A549 (cell line): Measurements from ENCODE around the gene INKA1.
"Not testable (repeated sequence)": the region's sequence is repeated elsewhere in the genome, so short reads cannot be mapped to it uniquely, and the experiment has no call there.

ENCODE experiments used
- CBX2 ChIP-seq: fragments of 200-600 bp; sonication (generic); IDR thresholded peaks from 2 replicates; pipeline ENCODE4 v1.6.1; 2016; ENCODE audit warnings: low read depth, mild to moderate bottlenecking, borderline replicate concordance
- CEBPB ChIP-seq, 2 experiments: fragments of >200 bp in 1 of 2; sonication (Bioruptor Twin) in 1 of 2; formaldehyde crosslinking in 1 of 2; IDR thresholded peaks; 2 replicates each; pipeline ENCODE4 v1.6.1; 2012 to 2016
- ESRRA ChIP-seq: fragments of 150-350 bp; IDR thresholded peaks from 2 replicates; pipeline ENCODE4 v1.6.1; 2014; ENCODE audit warnings: mild to moderate bottlenecking, low read length, borderline replicate concordance
- NFE2L2 ChIP-seq: fragments of 150-350 bp; conservative IDR thresholded peaks from 2 replicates; pipeline ENCODE4 v1.6.1; 2014; ENCODE audit warnings: low read length
- NR3C1 ChIP-seq: fragments of >200 bp; sonication (Bioruptor Twin); formaldehyde crosslinking; IDR thresholded peaks from 3 replicates; pipeline ENCODE4 v1.6.1; 2017
- POLR2A ChIP-seq: IDR thresholded peaks from 2 replicates; pipeline ENCODE4 v1.6.1; 2012; ENCODE audit warnings: mild to moderate bottlenecking, low read length
- RAD21 ChIP-seq, 2 experiments: fragments of >200 bp in 1 of 2; sonication (Bioruptor Twin) in 1 of 2; formaldehyde crosslinking in 1 of 2; IDR thresholded peaks in 1 of 2; conservative IDR thresholded peaks in 1 of 2; 2 replicates in 1 of 2; 3 replicates in 1 of 2; pipeline ENCODE4 v1.6.1; 2012 to 2018; ENCODE audit warnings: inconsistent platforms in 1 of 2
- ZSCAN20 ChIP-seq: fragments of 250-450 bp; sonication (Bioruptor Pico); IDR thresholded peaks from 2 replicates; pipeline ENCODE4 v1.8.0; 2022; ENCODE audit warnings: mild to moderate bottlenecking, moderate library complexity
- TF ChIP-seq, protein P1 (sequence below): fragments of >200 bp; sonication (Bioruptor Twin); formaldehyde crosslinking; IDR thresholded peaks from 3 replicates; pipeline ENCODE4 v1.5.1; 2016
- TF ChIP-seq, protein P2 (sequence below): fragments of >200 bp; sonication (Bioruptor Twin); formaldehyde crosslinking; IDR thresholded peaks from 3 replicates; pipeline ENCODE4 v1.6.1; 2016
- TF ChIP-seq, protein P3 (sequence below): IDR thresholded peaks from 2 replicates; pipeline ENCODE4 v1.6.1; 2012

DNA sequence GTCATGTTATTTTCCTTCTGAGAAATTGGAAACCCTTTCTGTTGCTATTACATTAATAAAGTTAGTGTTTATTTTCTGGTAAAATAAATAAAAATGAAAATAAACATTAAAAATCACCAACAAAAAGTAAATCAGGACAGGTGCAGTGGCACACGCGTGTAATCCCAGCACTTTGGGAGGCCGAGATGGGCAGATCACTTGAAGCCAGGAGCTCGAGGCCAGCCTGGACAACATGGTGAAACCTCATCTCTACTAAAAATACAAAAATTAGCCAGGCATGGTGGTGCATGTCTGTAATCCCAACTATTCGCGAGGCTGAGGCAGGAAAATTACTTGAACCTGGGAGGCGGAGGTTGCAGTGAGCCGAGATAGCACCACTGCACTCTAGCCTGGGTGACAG lies 27.0 kb upstream of the INKA1 start:
- not testable (repeated sequence) for TF ChIP-seq POLR2A; CBX2; NR3C1; CEBPB (IDR thresholded peaks at IDR 0.05); NFE2L2; ESRRA; ZSCAN20; RAD21 (conservative IDR thresholded peaks at IDR 0.05 in 1 of 2, IDR thresholded peaks at IDR 0.05 in 1 of 2)
- TF ChIP-seq, protein P1, sequence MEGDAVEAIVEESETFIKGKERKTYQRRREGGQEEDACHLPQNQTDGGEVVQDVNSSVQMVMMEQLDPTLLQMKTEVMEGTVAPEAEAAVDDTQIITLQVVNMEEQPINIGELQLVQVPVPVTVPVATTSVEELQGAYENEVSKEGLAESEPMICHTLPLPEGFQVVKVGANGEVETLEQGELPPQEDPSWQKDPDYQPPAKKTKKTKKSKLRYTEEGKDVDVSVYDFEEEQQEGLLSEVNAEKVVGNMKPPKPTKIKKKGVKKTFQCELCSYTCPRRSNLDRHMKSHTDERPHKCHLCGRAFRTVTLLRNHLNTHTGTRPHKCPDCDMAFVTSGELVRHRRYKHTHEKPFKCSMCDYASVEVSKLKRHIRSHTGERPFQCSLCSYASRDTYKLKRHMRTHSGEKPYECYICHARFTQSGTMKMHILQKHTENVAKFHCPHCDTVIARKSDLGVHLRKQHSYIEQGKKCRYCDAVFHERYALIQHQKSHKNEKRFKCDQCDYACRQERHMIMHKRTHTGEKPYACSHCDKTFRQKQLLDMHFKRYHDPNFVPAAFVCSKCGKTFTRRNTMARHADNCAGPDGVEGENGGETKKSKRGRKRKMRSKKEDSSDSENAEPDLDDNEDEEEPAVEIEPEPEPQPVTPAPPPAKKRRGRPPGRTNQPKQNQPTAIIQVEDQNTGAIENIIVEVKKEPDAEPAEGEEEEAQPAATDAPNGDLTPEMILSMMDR = not testable (repeated sequence)
- TF ChIP-seq, protein P2, sequence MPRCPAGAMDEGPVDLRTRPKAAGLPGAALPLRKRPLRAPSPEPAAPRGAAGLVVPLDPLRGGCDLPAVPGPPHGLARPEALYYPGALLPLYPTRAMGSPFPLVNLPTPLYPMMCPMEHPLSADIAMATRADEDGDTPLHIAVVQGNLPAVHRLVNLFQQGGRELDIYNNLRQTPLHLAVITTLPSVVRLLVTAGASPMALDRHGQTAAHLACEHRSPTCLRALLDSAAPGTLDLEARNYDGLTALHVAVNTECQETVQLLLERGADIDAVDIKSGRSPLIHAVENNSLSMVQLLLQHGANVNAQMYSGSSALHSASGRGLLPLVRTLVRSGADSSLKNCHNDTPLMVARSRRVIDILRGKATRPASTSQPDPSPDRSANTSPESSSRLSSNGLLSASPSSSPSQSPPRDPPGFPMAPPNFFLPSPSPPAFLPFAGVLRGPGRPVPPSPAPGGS = not testable (repeated sequence)
- TF ChIP-seq, protein P3, sequence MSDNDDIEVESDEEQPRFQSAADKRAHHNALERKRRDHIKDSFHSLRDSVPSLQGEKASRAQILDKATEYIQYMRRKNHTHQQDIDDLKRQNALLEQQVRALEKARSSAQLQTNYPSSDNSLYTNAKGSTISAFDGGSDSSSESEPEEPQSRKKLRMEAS = not testable (repeated sequence)
